Activated CD8-positive, alpha-beta T cell treated with anti-CD3 and anti-CD28 coated beads for 36 hours (primary cell): ENCODE measurements around the gene CABP2. TPM values are rescaled to one million over a fixed set of nuclear protein-coding genes. Genes with fewer than 3 reads are reported as not detected.

ENCODE experiments used
- ATAC-seq: fragments of 200-7000 bp; cut with Tn5 transposase; one replicate; pipeline ENCODE4 v1.10.0; 2021; ENCODE audit warnings: mild to moderate bottlenecking, moderate library complexity
- CTCF ChIA-PET: fragments of 350-600 bp; sonication (Branson Sonifier 250); formaldehyde crosslinking; loops from one replicate; lab custom pipeline; 2021; ENCODE audit warnings: antibody characterized with exemption; lab: Charles Lee
- POLR2A ChIA-PET: fragments of 350-600 bp; sonication (Branson Sonifier 250); formaldehyde crosslinking; loops from one replicate; lab custom pipeline; 2021; ENCODE audit warnings: antibody characterized with exemption; lab: Charles Lee
- DNase-seq: peaks from one replicate; pipeline ENCODE4 v3.0.0-alpha.2; 2020
- H3K27ac Mint-ChIP-seq: one replicate; pipeline ENCODE4 v1.8.0; 2021; ENCODE audit warnings: mild to moderate bottlenecking, mixed read lengths
- H3K27me3 Mint-ChIP-seq: one replicate; pipeline ENCODE4 v1.8.0; 2021; ENCODE audit warnings: mixed read lengths
- H3K36me3 Mint-ChIP-seq: one replicate; pipeline ENCODE4 v1.8.0; 2021; ENCODE audit warnings: low read depth, mixed read lengths
- H3K4me1 Mint-ChIP-seq: one replicate; pipeline ENCODE4 v1.8.0; 2021; ENCODE audit warnings: low read depth, mixed read lengths
- H3K4me3 Mint-ChIP-seq: one replicate; pipeline ENCODE4 v1.8.0; 2021; ENCODE audit warnings: mild to moderate bottlenecking, moderate library complexity, mixed read lengths
- H3K9me3 Mint-ChIP-seq: one replicate; pipeline ENCODE4 v1.8.0; 2021; ENCODE audit warnings: mixed read lengths
- CTCF ChIP-seq: fragments of 200-600 bp; IDR thresholded peaks from one replicate; pipeline ENCODE4 v1.8.0; 2022; ENCODE audit warnings: antibody characterized with exemption, mild to moderate bottlenecking
- intact Hi-C: fragments of 100-400 bp; cut with micrococcal nuclease; formaldehyde crosslinking; loops from one replicate; pipeline ENCODE4 v1.10.0; 2022
- total RNA-seq, 2 experiments: library from RNA; stranded (reverse); gene quantifications; one replicate each; pipeline ENCODE4 v1.2.3, GENCODE V29; 2021

The CABP2 gene
- total RNA-seq, 2 experiments from 2014 or later: not detected

- Mint-ChIP-seq H3K36me3 (peaks cover 34% of the 10 kb centered on the region), H3K4me1 (peaks cover 26% of the 10 kb centered on the region), H3K27me3 (no peaks in the 10 kb centered on the region), H3K4me3 (no peak overlapping the region), H3K27ac (no peak overlapping the region), H3K9me3 (no peaks in the 10 kb centered on the region)
- no peak for DNase-seq
- intact Hi-C loops: no loop called here
- no peak for TF ChIP-seq CTCF
- ChIA-PET POLR2A (interaction anchor here (0.8 to 10.7 kb wide), 6 partner anchors 7 to 138 kb away, joined by 3 to 108 read pairs (median 4); partner anchors contain the start of genes NUDT8, PITPNM1 and PTPRCAP), CTCF (interaction anchor here (1.9 kb wide), 1 partner anchor 14 kb away, joined by 4 read pairs; the partner anchor contains the start of gene PITPNM1)
- ATAC-seq: no peak
These were observed 31.0 kb downstream of the CABP2 start for GRCh38 chr11:67492069-67492727.

GRCh38 chr11:67491276-67492068, 31.8 kb downstream of the CABP2 start:
- Mint-ChIP-seq H3K4me1 (peaks cover 34% of the 10 kb centered on the region), H3K27ac (peak overlapping the region; percentile 55), H3K36me3 (peaks cover 40% of the 10 kb centered on the region), H3K27me3 (no peaks in the 10 kb centered on the region), H3K4me3 (no peak overlapping the region), H3K9me3 (no peaks in the 10 kb centered on the region)
- no peak for ATAC-seq
- ChIA-PET POLR2A (interaction anchor here (1.0 to 10.7 kb wide), 5 partner anchors 11 to 138 kb away, joined by 3 to 108 read pairs (median 3); partner anchors contain the start of genes NUDT8, PITPNM1, PPP1CA and RPS6KB2), CTCF (interaction anchor here (1.1 to 1.9 kb wide), 3 partner anchors 14 to 109 kb away, joined by 3 to 4 read pairs (median 3); partner anchors contain the start of gene PITPNM1)
- DNase-seq: no peak
- intact Hi-C loops: no loop called here
- TF ChIP-seq CTCF: no peak

GRCh38 chr11:67490727-67491065, 32.5 kb downstream of the CABP2 start:
- Mint-ChIP-seq H3K9me3 (no peaks in the 10 kb centered on the region), H3K27me3 (no peaks in the 10 kb centered on the region), H3K4me1 (peaks cover 41% of the 10 kb centered on the region), H3K4me3 (no peak overlapping the region), H3K36me3 (peaks cover 46% of the 10 kb centered on the region), H3K27ac (peak overlapping the region; percentile 55)
- intact Hi-C loops: no loop called here
- no peak for TF ChIP-seq CTCF
- ChIA-PET POLR2A (interaction anchor here (1.0 to 10.7 kb wide), 5 partner anchors 12 to 89 kb away, joined by 3 to 108 read pairs (median 3); partner anchors contain the start of genes PITPNM1, PPP1CA and RPS6KB2), CTCF (interaction anchor here (1.1 kb wide), 2 partner anchors 74 to 108 kb away, joined by 3 read pairs; no protein-coding TSS in a partner anchor)
- DNase-seq: no peak
- no peak for ATAC-seq

- ChIA-PET CTCF (interaction anchor here (1.1 kb wide), 1 partner anchor 73 kb away, joined by 3 read pairs; no protein-coding TSS in a partner anchor), POLR2A (interaction anchor here (1.6 to 10.7 kb wide), 3 partner anchors 12 to 52 kb away, joined by 3 to 108 read pairs (median 81); partner anchors contain the start of genes PITPNM1 and TMEM134)
- TF ChIP-seq CTCF: no peak
- peak overlapping the region; percentile 82 for H3K27ac Mint-ChIP-seq
- no peak overlapping the region for H3K4me3 Mint-ChIP-seq
- H3K4me1 Mint-ChIP-seq: peaks cover 43% of the 10 kb centered on the region
- H3K36me3 Mint-ChIP-seq: peaks cover 48% of the 10 kb centered on the region
- ATAC-seq (no peak), DNase-seq (no peak)
- intact Hi-C loops: loop anchor here (10.0 kb wide), 1 partner anchor 85 kb away; the partner anchor contains the start of genes PPP1CA and TBC1D10C
- H3K27me3 Mint-ChIP-seq: no peaks in the 10 kb centered on the region
- H3K9me3 Mint-ChIP-seq: no peaks in the 10 kb centered on the region
These were observed 33.1 kb downstream of the CABP2 start for GRCh38 chr11:67489885-67490726.
